CD8-positive, alpha-beta memory T cell (primary cell): Measurements from ENCODE around the gene LAMB3. TPM values are rescaled to one million over a fixed set of nuclear protein-coding genes. Genes with fewer than 3 reads are reported as not detected.

ENCODE experiments used
- CTCF ChIA-PET: fragments of 350-600 bp; sonication (Branson Sonifier 250); formaldehyde crosslinking; loops from one replicate; lab custom pipeline; 2021; ENCODE audit warnings: antibody characterized with exemption; lab: Charles Lee
- POLR2A ChIA-PET: fragments of 350-600 bp; sonication (Branson Sonifier 250); formaldehyde crosslinking; loops from one replicate; lab custom pipeline; 2021; ENCODE audit warnings: antibody characterized with exemption; lab: Charles Lee
- DNase-seq, 5 donors: peaks; one replicate each; pipeline versions ENCODE4 v3.0.0 to v3.0.0-alpha.2; 2020 to 2022; ENCODE audit warnings: mixed read lengths in 1 of 5
- H3K27ac ChIP-seq: one replicate; pipeline ENCODE4 v1.7.0; 2013; ENCODE audit warnings: low read depth, mild to moderate bottlenecking, low read length, moderate library complexity
- H3K27me3 ChIP-seq: 2 replicates; pipeline ENCODE4 v1.7.0; 2013; ENCODE audit warnings: low read length, mild to moderate bottlenecking; ENCODE audit not compliant: insufficient read depth, poor library complexity, severe bottlenecking
- H3K36me3 ChIP-seq: 2 replicates; pipeline ENCODE4 v1.7.0; 2013; ENCODE audit warnings: mild to moderate bottlenecking, low read length, moderate library complexity; ENCODE audit not compliant: insufficient read depth
- H3K4me1 ChIP-seq: 2 replicates; pipeline ENCODE4 v1.7.0; 2013; ENCODE audit warnings: mild to moderate bottlenecking, low read length, moderate library complexity; ENCODE audit not compliant: insufficient read depth
- H3K4me3 ChIP-seq: 2 replicates; pipeline ENCODE4 v1.7.0; 2013; ENCODE audit warnings: mild to moderate bottlenecking, low read length
- H3K9me3 ChIP-seq: 2 replicates; pipeline ENCODE4 v1.7.0; 2013; ENCODE audit warnings: mild to moderate bottlenecking, low read length
- H3K27ac Mint-ChIP-seq, 8 donors: one replicate each; pipeline ENCODE4 v1.8.0; 2020 to 2021; ENCODE audit warnings: mixed read lengths in 8 of 8, mild to moderate bottlenecking in 6 of 8, inconsistent platforms in 3 of 8, moderate library complexity in 3 of 8
- H3K27me3 Mint-ChIP-seq, 2 donors: one replicate each; pipeline ENCODE4 v1.8.0; 2020 to 2021; ENCODE audit warnings: mixed read lengths in 2 of 2, mild to moderate bottlenecking in 1 of 2, moderate library complexity in 1 of 2
- H3K36me3 Mint-ChIP-seq, 3 donors: one replicate each; pipeline ENCODE4 v1.8.0; 2020 to 2021; ENCODE audit warnings: mixed read lengths in 3 of 3, inconsistent platforms in 1 of 3, mild to moderate bottlenecking in 1 of 3
- H3K4me1 Mint-ChIP-seq, 3 donors: one replicate each; pipeline ENCODE4 v1.8.0; 2020 to 2021; ENCODE audit warnings: mixed read lengths in 3 of 3, inconsistent platforms in 1 of 3, mild to moderate bottlenecking in 1 of 3
- H3K4me3 Mint-ChIP-seq, 7 donors: one replicate each; pipeline ENCODE4 v1.8.0; 2020 to 2021; ENCODE audit warnings: mixed read lengths in 7 of 7, mild to moderate bottlenecking in 6 of 7, moderate library complexity in 4 of 7, inconsistent platforms in 2 of 7
- H3K9me3 Mint-ChIP-seq, 5 donors: one replicate each; pipeline ENCODE4 v1.8.0; 2020 to 2022; ENCODE audit warnings: mixed read lengths in 5 of 5, mild to moderate bottlenecking in 3 of 5, moderate library complexity in 2 of 5, inconsistent platforms in 1 of 5
- polyA plus RNA-seq: library from polyadenylated mRNA; unstranded; fragments of 300-500 nt; fragmentation: Illumina TruSeq; gene quantifications from one replicate; pipeline ENCODE4 v1.2.3, GENCODE V29; 2021
- total RNA-seq, 2 experiments: library from RNA; stranded (reverse); gene quantifications; one replicate each; pipeline ENCODE4 v1.2.3, GENCODE V29; 2021

LAMB3 gene
- total and polyA plus RNA-seq, 3 experiments from 2014 or later = 0.28 to 1.3 (median 0.92) TPM

DNA sequence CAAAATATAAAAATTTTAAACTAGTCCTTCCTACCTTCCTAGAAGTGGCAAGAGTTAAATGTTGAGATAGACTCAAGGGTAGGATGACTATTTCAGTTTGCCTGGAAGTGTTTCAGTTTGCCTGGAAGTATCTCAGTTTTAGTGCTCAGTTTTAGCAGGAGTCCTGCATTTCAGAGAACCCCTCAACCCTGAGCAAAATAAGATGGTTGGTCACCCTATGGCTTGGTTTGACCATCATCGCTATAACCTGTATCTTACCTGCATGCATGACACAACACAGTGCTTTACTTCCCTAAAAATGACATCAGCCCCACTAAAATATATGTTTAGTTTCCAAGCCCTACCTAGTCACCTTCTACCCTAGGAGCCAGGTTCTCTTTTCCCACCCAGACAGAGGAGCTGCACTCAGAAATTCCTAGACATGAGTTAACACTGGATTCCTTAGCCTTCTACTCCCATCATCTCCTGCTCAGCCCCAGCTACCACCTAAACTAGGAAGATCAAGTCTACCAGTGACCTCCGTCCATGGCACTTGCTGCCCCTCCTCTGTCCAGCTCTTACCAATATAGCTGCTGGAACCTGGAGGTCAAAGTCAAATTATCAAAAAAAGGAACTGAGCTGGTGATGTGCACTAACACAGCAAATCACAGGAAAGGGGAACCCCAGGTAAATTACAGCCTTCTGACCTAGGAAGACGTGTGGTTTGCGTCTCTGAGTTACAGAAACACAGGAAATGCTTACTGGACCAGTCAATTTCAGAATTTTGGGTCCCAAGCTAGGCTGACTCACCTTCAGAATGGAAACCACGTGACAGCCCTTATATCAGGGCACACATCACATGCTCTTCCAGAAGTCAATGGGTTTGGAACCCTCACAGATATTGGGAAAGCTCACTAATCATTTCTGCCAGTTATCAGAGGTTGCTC lies 20.7 kb upstream of the LAMB3 start:
- H3K27me3 Mint-ChIP-seq = peaks cover 11 to 48% of the 10 kb centered on the region in 2 donors
- Histone ChIP-seq H3K36me3 (no peaks in the 10 kb centered on the region), H3K4me3 (no peak overlapping the region), H3K4me1 (peaks cover 25% of the 10 kb centered on the region), H3K9me3 (no peaks in the 10 kb centered on the region), H3K27ac (no peak overlapping the region), H3K27me3 (peaks cover 9% of the 10 kb centered on the region)
- ChIA-PET CTCF (no interaction called here), POLR2A (no interaction called here)
- no peak for DNase-seq
- no peaks in the 10 kb centered on the region for H3K9me3 Mint-ChIP-seq
- H3K4me1 Mint-ChIP-seq = peaks cover 28 to 41% (median 41%) of the 10 kb centered on the region in 3 donors
- peak overlapping the region in 2 of 7 donors; percentile 6 to 42 for H3K4me3 Mint-ChIP-seq
- H3K27ac Mint-ChIP-seq = peak overlapping the region in 5 of 8 donors; percentile 29 to 86 (median 60)
- H3K36me3 Mint-ChIP-seq = peaks cover 0 to 4% (median 0%) of the 10 kb centered on the region in 3 donors

- Histone ChIP-seq H3K27me3 (peaks cover 9% of the 10 kb centered on the region), H3K36me3 (no peaks in the 10 kb centered on the region), H3K27ac (no peak overlapping the region), H3K4me1 (peaks cover 25% of the 10 kb centered on the region), H3K9me3 (no peaks in the 10 kb centered on the region), H3K4me3 (no peak overlapping the region)
- peaks cover 0 to 4% (median 0%) of the 10 kb centered on the region in 3 donors for H3K36me3 Mint-ChIP-seq
- no peak overlapping the region for H3K4me3 Mint-ChIP-seq
- POLR2A ChIA-PET = no interaction called here
- no peaks in the 10 kb centered on the region for H3K9me3 Mint-ChIP-seq
- peaks cover 25 to 36% (median 30%) of the 10 kb centered on the region in 3 donors for H3K4me1 Mint-ChIP-seq
- CTCF ChIA-PET = no interaction called here
- H3K27me3 Mint-ChIP-seq = peaks cover 9 to 26% of the 10 kb centered on the region in 2 donors
- DNase-seq = no peak
- no peak overlapping the region for H3K27ac Mint-ChIP-seq
Measured at GRCh38 chr1:209670441-209671082, 18.3 kb upstream of the LAMB3 start.

DNA sequence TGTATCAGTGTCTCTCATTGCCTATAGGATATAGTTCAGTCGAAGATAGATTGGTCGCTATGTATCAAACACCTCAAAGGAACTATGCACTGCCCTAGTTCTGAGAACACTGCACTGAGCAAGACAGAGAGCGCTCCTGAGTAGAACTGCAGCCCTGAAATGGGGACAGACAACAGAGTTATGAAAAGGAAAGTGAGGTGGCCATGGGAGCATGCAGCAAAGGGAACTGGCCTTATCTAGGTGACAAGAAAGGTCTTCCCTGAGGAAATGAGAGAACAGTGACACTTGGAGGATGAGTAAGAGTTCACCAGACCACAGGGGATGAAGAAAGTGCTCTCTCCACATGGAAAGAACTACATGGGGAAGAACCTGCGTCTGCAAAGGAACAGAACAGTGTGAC lies 15.5 kb upstream of the LAMB3 start:
- CTCF ChIA-PET = no interaction called here

DNA sequence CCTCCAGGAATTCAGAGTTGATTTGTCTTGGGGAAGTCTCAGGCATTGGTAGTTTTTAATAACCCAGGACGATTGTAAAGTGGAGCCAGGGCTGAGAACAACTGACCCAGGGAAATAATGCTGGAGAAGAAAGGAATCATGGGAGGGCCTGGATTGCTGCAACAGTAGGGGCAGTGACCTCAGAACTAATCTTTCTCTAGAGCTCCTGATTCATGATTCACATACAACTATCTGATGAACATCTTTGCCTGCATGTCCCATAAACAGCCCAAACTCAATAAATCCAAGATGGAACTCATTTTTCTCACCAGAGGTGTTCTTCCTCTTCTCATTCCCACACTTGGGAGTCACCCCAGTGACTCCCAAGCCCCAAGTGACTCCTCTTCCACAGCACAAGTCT lies 14.9 kb upstream of the LAMB3 start:
- Mint-ChIP-seq H3K4me1 (peaks cover 0 to 9% (median 0%) of the 10 kb centered on the region in 3 donors), H3K36me3 (peaks cover 0 to 4% (median 1%) of the 10 kb centered on the region in 3 donors), H3K4me3 (no peak overlapping the region), H3K27ac (no peak overlapping the region), H3K9me3 (no peaks in the 10 kb centered on the region), H3K27me3 (peaks cover 0 to 2% of the 10 kb centered on the region in 2 donors)
- H3K4me1 ChIP-seq = no peaks in the 10 kb centered on the region
- no peaks in the 10 kb centered on the region for H3K27me3 ChIP-seq
- DNase-seq = no peak
- H3K27ac ChIP-seq = no peak overlapping the region
- no peak overlapping the region for H3K4me3 ChIP-seq
- POLR2A ChIA-PET = no interaction called here
- H3K9me3 ChIP-seq = no peaks in the 10 kb centered on the region
- no peaks in the 10 kb centered on the region for H3K36me3 ChIP-seq
- CTCF ChIA-PET = no interaction called here

More for the DNA sequence above, 15.5 kb upstream of the LAMB3 start:
- Mint-ChIP-seq H3K36me3 (peaks cover 0 to 4% (median 1%) of the 10 kb centered on the region in 3 donors), H3K4me3 (no peak overlapping the region), H3K27ac (no peak overlapping the region), H3K27me3 (peaks cover 0 to 2% of the 10 kb centered on the region in 2 donors), H3K9me3 (no peaks in the 10 kb centered on the region), H3K4me1 (peaks cover under 1 to 10% (median 1%) of the 10 kb centered on the region in 3 donors)
- H3K4me1 ChIP-seq = no peaks in the 10 kb centered on the region
- H3K27me3 ChIP-seq = no peaks in the 10 kb centered on the region
- no peaks in the 10 kb centered on the region for H3K9me3 ChIP-seq
- H3K36me3 ChIP-seq = no peaks in the 10 kb centered on the region
- no peak for DNase-seq
- POLR2A ChIA-PET = no interaction called here
- no peak overlapping the region for H3K4me3 ChIP-seq
- no peak overlapping the region for H3K27ac ChIP-seq

- DNase-seq = no peak
- peaks cover 5 to 10% (median 6%) of the 10 kb centered on the region in 3 donors for H3K4me1 Mint-ChIP-seq
- CTCF ChIA-PET = no interaction called here
Measured at GRCh38 chr1:209662879-209663327, 10.7 kb upstream of the LAMB3 start.

DNA sequence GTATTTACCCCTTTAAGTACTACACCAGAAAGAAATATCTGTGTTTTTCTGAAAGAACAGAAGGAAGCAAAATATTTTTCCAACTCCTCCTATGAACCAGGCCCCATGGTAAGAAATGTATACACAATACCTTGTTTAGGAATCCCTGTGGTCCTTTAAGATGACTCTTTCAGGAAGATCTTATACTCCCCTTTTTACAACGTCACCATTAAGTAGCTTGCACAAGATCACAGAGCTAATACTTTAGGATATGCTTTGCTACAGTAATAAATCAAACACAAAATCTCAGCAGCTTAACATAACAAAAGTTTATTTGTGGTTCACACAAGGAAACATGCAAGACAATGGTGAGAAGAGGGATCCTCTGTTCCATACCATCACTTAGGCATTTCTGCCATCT lies 8.8 kb upstream of the LAMB3 start:
- Histone ChIP-seq H3K36me3 (no peaks in the 10 kb centered on the region), H3K27ac (no peak overlapping the region), H3K4me1 (no peaks in the 10 kb centered on the region), H3K9me3 (no peaks in the 10 kb centered on the region), H3K4me3 (no peak overlapping the region), H3K27me3 (no peaks in the 10 kb centered on the region)
- peak overlapping the region in 1 of 8 donors; percentile 25 for H3K27ac Mint-ChIP-seq
- H3K36me3 Mint-ChIP-seq = peaks cover 0 to 1% (median 0%) of the 10 kb centered on the region in 3 donors
- H3K4me1 Mint-ChIP-seq = peaks cover 5 to 10% (median 6%) of the 10 kb centered on the region in 3 donors
- CTCF ChIA-PET = no interaction called here
- H3K27me3 Mint-ChIP-seq = peaks cover 4 to 5% of the 10 kb centered on the region in 2 donors
- DNase-seq = no peak
- H3K9me3 Mint-ChIP-seq = no peaks in the 10 kb centered on the region
- POLR2A ChIA-PET = no interaction called here
- no peak overlapping the region for H3K4me3 Mint-ChIP-seq

More at GRCh38 chr1:209662879-209663327, 10.7 kb upstream of the LAMB3 start:
- no peaks in the 10 kb centered on the region for H3K4me1 ChIP-seq
- peaks cover 0 to 1% (median 0%) of the 10 kb centered on the region in 3 donors for H3K36me3 Mint-ChIP-seq
- no peaks in the 10 kb centered on the region for H3K36me3 ChIP-seq
- no peaks in the 10 kb centered on the region for H3K9me3 ChIP-seq
- H3K9me3 Mint-ChIP-seq = no peaks in the 10 kb centered on the region
- POLR2A ChIA-PET = no interaction called here
- peaks cover 2 to 5% of the 10 kb centered on the region in 2 donors for H3K27me3 Mint-ChIP-seq
- no peak overlapping the region for H3K4me3 Mint-ChIP-seq
- no peaks in the 10 kb centered on the region for H3K27me3 ChIP-seq
- H3K27ac ChIP-seq = no peak overlapping the region
- peak overlapping the region in 1 of 8 donors; percentile 46 for H3K27ac Mint-ChIP-seq
- no peak overlapping the region for H3K4me3 ChIP-seq

DNA sequence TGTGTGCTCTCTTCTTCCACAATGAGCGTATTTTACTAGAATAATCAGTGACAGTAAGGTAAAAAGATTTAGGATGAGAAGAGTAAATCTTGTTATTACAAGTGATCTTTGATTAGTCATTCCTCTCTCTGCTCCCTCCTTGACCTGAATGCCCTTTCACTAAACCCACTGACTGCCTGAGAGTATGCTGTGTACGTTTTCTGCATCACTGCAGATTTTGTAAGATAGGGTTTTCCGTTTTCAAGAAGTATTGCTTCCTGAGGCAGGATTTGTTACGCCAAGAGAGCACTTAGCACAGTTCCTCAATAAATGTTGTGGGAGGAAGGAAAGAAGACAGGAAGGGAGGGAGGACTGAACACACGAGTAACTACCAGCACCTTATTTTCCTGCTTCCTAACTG lies 7.7 kb upstream of the LAMB3 start:
- no peak overlapping the region for H3K4me3 Mint-ChIP-seq
- H3K27ac Mint-ChIP-seq = peak overlapping the region in 3 of 8 donors; percentile 17 to 60 (median 52)

DNA sequence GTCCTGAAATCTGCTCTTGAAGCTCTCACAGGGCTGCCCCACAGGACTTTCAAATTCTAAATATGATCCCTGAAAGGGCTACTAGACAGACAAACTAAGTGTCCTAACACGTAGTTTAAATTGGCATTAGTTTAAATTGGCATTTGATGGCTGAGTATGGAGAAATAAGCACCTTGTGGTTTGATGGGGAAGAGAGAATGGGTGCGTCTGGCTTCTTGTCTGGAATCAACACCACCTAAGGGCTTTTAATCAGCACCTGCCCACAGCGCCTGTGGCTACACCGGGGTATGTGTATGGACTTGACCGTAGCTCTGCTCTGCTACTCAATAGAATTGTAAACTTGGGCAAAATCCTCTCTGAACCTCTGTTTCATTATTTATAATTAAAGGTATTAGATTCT lies 5.7 kb upstream of the LAMB3 start:
- no peak for DNase-seq
- Histone ChIP-seq H3K4me3 (no peak overlapping the region), H3K27me3 (no peaks in the 10 kb centered on the region), H3K9me3 (no peaks in the 10 kb centered on the region), H3K36me3 (no peaks in the 10 kb centered on the region), H3K27ac (no peak overlapping the region), H3K4me1 (peaks cover 4% of the 10 kb centered on the region)
- Mint-ChIP-seq H3K27me3 (peaks cover 5 to 6% of the 10 kb centered on the region in 2 donors), H3K4me1 (peaks cover 5 to 10% (median 6%) of the 10 kb centered on the region in 3 donors), H3K4me3 (no peak overlapping the region), H3K36me3 (no peaks in the 10 kb centered on the region), H3K27ac (no peak overlapping the region), H3K9me3 (no peaks in the 10 kb centered on the region)
- ChIA-PET POLR2A (no interaction called here), CTCF (no interaction called here)

More for the DNA sequence above, 7.7 kb upstream of the LAMB3 start:
- no peak for DNase-seq
- ChIA-PET POLR2A (no interaction called here), CTCF (no interaction called here)
- peaks cover 0 to 1% (median 0%) of the 10 kb centered on the region in 3 donors for H3K36me3 Mint-ChIP-seq
- H3K36me3 ChIP-seq = no peaks in the 10 kb centered on the region
- peaks cover 5 to 6% of the 10 kb centered on the region in 2 donors for H3K27me3 Mint-ChIP-seq
- H3K27ac ChIP-seq = no peak overlapping the region
- H3K4me1 Mint-ChIP-seq = peaks cover 5 to 10% (median 6%) of the 10 kb centered on the region in 3 donors
- H3K9me3 Mint-ChIP-seq = no peaks in the 10 kb centered on the region
- H3K27me3 ChIP-seq = no peaks in the 10 kb centered on the region
- H3K4me1 ChIP-seq = no peaks in the 10 kb centered on the region
- no peaks in the 10 kb centered on the region for H3K9me3 ChIP-seq
- H3K4me3 ChIP-seq = no peak overlapping the region
